ENCODE results near the gene MPND.

The MPND gene

DNA sequence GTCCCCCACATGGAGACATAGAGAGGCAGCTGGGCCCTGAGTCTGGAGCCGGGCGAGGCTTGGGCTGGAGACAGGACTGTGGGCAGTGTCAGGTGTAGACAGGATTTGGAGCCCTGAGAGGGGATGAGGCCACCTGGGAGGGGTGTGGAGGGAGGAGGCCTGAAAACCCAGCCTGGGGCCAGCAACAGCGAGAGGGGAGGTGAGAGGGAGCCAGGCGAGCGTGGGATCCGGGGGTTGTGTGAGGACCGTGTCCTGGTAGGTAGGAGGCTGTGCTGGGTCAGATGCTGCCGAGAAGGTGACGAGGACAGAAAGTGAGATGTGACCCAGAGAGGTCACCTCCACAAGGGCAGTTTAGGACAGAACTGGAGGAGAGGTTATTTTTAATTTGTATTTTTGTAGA lies 7.4 kb downstream of the MPND start:
- DNase-seq, result no peak

DNA sequence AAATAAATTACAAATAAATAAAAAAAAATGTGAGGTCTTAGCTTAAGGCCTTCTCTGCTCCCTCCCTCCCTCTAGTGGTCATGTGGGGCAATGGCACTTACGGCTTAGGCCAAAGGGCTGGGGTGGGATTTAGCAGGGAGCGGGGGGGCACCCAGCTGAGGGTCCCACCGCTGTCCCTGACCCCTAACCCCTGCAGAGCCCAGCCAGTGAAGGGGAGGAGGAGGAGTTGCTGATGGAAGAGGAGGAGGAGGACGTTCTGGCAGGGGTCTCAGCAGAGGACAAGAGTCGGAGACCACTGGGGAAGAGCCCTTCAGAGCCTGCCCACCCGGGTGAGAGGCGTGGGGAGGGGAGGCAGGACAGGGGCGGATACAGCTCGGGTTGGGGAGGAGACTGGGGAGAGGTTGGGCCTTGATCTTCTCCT lies 9.3 kb downstream of the MPND start:
- DNase-seq, result peak; percentile 29

GRCh38 chr19:4354282-4354681 lies 10.9 kb downstream of the MPND start:
- no peak for DNase-seq

DNA sequence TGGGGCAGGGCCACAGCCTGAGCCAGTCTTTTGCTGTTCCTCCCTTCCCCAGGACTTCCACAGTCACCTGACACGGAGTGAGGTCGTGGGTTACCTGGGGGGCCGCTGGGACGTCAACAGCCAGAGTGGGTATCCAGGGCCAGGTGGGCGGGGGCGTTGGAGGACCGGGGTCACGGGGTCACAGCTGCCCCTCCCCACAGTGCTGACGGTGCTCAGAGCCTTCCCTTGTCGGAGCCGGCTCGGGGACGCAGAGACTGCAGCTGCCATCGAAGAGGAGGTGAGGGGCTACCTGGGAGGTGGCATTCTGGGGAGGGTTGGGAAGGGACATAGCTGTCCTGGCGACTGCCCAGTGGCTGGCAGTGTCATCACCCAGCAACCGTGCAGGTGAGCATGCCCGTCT lies 11.5 kb downstream of the MPND start:
- DNase-seq, result no peak

DNA sequence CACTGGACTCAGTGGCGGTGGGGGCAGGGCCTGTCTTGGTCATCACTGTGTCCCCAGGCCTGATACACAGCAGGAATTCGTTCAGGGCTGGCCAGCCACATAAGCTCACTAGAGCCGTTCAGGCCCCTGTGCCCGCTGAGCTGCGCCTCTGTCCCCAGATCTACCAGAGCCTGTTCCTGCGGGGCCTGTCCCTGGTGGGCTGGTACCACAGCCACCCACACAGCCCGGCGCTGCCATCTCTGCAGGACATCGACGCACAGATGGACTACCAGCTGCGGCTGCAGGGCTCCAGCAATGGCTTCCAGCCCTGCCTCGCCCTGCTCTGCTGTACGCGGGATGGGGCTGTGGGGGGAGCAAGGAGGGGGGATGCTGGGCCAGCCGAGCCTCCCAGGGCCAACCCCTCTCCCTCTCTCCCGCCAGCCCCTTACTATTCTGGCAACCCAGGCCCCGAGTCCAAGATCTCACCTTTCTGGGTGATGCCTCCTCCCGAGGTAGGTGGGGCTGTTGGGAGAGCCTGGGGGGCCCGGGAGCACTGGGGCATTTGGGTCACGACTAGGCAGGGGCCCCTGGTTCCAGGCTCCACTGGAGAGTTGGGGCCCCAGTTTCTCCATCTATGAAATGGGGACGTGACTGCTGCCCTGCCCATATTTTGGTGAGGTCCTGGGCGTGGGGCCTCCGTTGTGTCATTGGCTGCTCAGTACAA lies 13.9 kb downstream of the MPND start:
- no peak for DNase-seq

GRCh38 chr19:4357921-4358326 lies 14.6 kb downstream of the MPND start:
- no peak for DNase-seq

DNA sequence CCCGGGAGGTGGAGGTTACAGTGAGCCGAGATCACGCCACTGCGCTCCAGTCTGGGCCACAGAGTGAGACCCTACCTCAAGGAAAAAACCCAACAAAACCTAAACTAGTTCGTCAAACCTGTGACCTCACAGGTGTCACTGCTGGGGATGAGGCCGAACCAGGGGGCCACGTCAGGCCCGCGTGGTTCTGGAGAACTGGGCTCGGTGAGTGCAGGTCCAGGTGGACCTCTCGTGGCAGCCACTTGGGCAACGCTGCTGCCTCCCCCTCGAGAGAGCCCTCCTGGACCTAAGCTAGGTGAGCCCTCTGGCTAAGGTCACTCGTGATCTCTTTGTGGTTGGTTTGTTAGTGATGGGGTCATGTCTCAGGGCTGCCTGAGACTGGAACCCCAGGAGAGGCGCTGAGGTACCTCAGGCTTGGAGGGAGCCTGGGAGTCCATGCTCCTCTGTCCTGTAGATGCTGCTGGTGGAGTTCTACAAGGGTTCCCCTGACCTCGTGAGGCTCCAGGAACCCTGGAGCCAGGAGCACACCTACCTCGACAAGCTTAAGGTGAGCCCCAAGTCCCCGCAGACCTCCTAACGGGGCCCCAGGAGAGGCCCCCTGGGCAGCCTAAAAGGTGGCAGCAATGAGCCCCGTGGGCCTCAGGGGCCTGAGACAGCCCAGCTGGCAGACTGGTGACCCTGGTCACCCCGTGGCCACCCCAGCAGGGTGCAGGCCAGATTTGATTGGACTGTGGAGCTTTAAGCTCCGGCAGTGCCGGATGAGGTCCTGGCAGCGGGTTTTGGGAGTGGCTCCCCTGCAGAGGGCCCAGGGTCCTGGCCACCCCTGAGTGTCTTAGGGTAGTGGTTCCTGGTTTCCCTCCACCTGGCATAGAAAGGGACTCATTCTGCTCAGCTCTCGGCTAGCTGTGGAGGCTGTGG lies 15.6 kb downstream of the MPND start:
- no peak for DNase-seq

- DNase-seq, result no peak
These were observed 16.3 kb downstream of the MPND start for GRCh38 chr19:4359627-4360000.

GRCh38 chr19:4360081-4360569 lies 16.8 kb downstream of the MPND start:
- DNase-seq, result no peak

- DNase-seq, result no peak
These were observed 17.3 kb downstream of the MPND start for GRCh38 chr19:4360641-4361151.

GRCh38 chr19:4361152-4362046 lies 18.0 kb downstream of the MPND start:
- DNase-seq, result no peak

- DNase-seq, result no peak
These were observed 18.9 kb downstream of the MPND start for GRCh38 chr19:4362101-4362828.

DNA sequence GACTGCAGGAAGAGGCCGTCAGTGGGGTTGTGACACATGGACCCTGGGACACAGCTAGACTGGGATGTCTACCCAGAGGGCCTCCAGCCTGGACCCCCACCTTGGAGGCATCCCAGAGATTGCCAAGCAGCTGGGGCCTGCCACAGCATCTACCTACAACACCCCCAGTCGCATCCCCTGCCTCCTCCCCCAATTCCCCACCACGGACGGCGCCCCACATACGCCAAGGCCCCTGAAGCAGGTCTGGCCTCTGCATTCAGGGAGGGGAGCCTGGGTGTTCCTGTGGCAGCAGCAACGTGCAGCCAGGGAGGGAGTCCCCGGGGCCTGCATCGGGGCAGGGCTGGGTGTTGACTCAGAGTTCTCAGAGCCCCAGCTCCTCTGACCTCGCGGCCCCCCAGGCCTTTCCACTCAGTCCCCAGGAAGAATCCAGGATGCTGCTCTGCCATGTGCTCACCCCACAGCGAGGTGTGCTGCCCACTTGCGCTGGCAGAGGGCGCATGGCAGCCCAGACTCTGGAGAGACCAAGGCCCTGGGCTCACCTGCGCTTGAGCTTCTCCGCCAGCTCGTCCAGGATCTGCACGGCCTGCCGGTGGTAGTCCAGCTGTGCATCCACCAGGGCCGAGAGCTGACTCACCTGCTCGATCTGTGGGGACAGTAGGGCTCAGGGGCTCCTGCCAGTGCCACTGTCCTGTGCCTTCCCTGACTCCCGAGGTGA lies 19.6 kb downstream of the MPND start:
- DNase-seq, result no peak

DNA sequence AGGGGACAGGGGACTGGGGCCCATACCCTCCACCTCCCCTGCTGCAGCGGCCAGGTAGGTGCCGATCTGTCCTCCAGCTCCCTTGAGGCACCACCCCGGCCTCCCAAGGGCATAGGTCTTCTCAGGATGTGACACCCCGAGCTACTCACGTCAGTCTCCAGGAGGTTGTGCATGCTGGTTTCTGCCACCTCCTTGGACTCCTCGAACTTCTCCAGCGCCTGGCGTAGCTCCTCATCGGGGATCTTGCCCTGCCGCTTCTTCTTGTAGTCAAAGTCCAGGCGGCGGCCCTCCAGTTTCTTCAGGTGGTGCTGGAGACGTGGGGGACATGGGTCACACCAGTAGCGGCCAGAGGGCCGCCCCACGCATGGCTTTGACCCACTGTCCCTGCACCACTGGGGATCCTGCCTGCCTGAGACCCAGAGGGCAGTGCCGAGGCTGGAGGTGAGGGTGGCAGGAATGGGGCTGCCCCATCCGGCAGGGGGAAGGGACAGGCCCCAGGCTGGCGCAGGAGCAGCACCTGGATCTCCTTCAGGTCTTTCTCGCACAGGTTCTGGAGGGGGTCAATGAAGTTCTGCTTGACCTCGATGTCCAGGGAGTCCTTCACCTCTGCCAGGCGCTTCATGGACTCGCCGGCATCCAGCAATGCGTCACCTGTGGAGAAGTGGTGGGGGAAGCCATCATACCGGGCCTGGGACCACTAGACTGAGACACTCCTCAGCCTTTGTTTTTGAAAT lies 20.4 kb downstream of the MPND start:
- no peak for DNase-seq

- no peak for DNase-seq
These were observed 22.0 kb downstream of the MPND start for GRCh38 chr19:4365341-4365740.

- DNase-seq, result no peak
These were observed 22.7 kb downstream of the MPND start for GRCh38 chr19:4365791-4366665.

GRCh38 chr19:4366666-4367335 lies 23.4 kb downstream of the MPND start:
- no peak for DNase-seq

DNA sequence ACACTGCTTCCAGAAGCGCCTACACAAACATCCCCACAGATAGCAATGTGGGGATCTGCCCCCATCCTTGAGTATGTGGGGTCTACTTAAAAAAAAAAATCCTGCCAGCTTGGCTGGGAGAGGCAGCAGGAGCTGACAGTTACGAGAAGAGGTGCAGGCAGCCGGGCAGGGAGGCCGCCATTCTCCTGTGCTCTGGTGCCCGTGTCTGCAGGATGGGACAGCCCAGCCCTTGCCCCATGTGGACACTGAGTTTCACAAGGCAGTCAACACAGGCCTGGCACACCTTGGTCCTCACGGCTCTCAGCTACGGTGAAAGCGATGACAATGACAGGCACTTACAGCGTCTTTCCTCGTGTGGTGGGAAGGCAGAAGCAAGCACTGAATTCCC lies 24.0 kb downstream of the MPND start:
- no peak for DNase-seq

DNA sequence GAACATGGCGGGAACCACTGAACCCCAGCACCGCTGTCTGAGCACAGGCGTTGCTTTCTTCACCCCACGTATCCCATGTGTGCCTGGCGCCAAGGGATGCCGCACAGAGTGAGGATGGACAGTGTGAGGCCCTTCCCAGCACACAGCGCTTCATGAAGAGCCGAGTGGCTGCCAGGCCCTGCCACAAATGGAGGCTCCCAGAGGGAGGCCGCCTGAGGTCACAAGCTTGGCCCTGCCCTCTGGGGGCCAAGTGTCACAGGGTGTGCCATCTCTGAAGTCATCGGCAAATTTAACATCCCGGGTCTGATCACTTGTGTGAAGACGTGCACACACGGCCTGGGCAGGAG lies 24.4 kb downstream of the MPND start:
- no peak for DNase-seq
